Body of pancreas (tissue), 4 donors: ENCODE measurements around the gene TRAPPC2L.

Source experiments
- POLR2A ChIP-seq, 3 donors: fragments of 450-650 bp; IDR thresholded peaks; one replicate each; pipeline ENCODE4 v1.6.1; 2016; ENCODE audit warnings: antibody characterized with exemption in 3 of 3, mild to moderate bottlenecking in 2 of 3
- TF ChIP-seq, protein P1 (sequence below), 7 experiments: fragments of 450-650 bp in 4 of 7; fragments of 200-600 bp in 3 of 7; sonication (generic) in 3 of 7; IDR thresholded peaks; one replicate each; pipeline ENCODE4 v1.5.1; 2016 to 2019; ENCODE audit warnings: antibody characterized with exemption in 7 of 7

GRCh38 chr16:88862968-88863367 lies 6.0 kb downstream of the TRAPPC2L start:
- no peak for TF ChIP-seq POLR2A (IDR thresholded peaks at IDR 0.05)
- TF ChIP-seq, protein P1, sequence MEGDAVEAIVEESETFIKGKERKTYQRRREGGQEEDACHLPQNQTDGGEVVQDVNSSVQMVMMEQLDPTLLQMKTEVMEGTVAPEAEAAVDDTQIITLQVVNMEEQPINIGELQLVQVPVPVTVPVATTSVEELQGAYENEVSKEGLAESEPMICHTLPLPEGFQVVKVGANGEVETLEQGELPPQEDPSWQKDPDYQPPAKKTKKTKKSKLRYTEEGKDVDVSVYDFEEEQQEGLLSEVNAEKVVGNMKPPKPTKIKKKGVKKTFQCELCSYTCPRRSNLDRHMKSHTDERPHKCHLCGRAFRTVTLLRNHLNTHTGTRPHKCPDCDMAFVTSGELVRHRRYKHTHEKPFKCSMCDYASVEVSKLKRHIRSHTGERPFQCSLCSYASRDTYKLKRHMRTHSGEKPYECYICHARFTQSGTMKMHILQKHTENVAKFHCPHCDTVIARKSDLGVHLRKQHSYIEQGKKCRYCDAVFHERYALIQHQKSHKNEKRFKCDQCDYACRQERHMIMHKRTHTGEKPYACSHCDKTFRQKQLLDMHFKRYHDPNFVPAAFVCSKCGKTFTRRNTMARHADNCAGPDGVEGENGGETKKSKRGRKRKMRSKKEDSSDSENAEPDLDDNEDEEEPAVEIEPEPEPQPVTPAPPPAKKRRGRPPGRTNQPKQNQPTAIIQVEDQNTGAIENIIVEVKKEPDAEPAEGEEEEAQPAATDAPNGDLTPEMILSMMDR (IDR thresholded peaks at IDR 0.05) = no peak
